HepG2 (cell line): ENCODE results near the gene CAPN15. TPM values are rescaled to one million over a fixed set of nuclear protein-coding genes. Genes with fewer than 3 reads are reported as not detected.

ENCODE experiments used
- EEA1 ChIP-seq: sonication (generic); formaldehyde crosslinking; IDR thresholded peaks from 2 replicates; pipeline ENCODE4 v1.5.1; 2020; ENCODE audit warnings: mild to moderate bottlenecking, missing genetic modification reagents, borderline replicate concordance
- MED8 ChIP-seq: sonication (generic); formaldehyde crosslinking; IDR thresholded peaks from 2 replicates; pipeline ENCODE4 v1.8.1; 2023; ENCODE audit warnings: mild to moderate bottlenecking, missing genetic modification reagents; ENCODE audit not compliant: insufficient replicate concordance
- NFKB2 ChIP-seq: sonication (generic); formaldehyde crosslinking; IDR thresholded peaks from 2 replicates; pipeline ENCODE4 v1.4.0; 2020; ENCODE audit warnings: missing genetic modification reagents, borderline replicate concordance
- PHF8 ChIP-seq: sonication (generic); formaldehyde crosslinking; IDR thresholded peaks from 2 replicates; pipeline ENCODE4 v1.5.0; 2020; ENCODE audit warnings: missing genetic modification reagents
- RBFOX2 ChIP-seq: fragments of 200-400 bp; formaldehyde crosslinking; IDR thresholded peaks from 2 replicates; pipeline ENCODE4 v1.6.1; 2017; ENCODE audit warnings: low read depth, mild to moderate bottlenecking, low read length
- TBX2 ChIP-seq: sonication (generic); formaldehyde crosslinking; IDR thresholded peaks from 2 replicates; pipeline ENCODE4 v1.5.0; 2020; ENCODE audit warnings: missing genetic modification reagents, mild to moderate bottlenecking, borderline replicate concordance
- ZNF24 ChIP-seq: fragments of 450-650 bp; IDR thresholded peaks from 2 replicates; pipeline ENCODE4 v1.6.1; 2017; ENCODE audit warnings: antibody characterized with exemption, mild to moderate bottlenecking
- ZNF331 ChIP-seq: sonication (generic); formaldehyde crosslinking; IDR thresholded peaks from 2 replicates; pipeline ENCODE4 v1.4.0; 2020; ENCODE audit warnings: missing genetic modification reagents
- ZNF350 ChIP-seq: sonication (generic); formaldehyde crosslinking; IDR thresholded peaks from 2 replicates; pipeline ENCODE4 v1.4.0; 2020; ENCODE audit warnings: mild to moderate bottlenecking, low read depth, missing genetic modification reagents, borderline replicate concordance
- ZNF354B ChIP-seq: sonication (generic); formaldehyde crosslinking; IDR thresholded peaks from 2 replicates; pipeline ENCODE4 v1.8.0; 2022; ENCODE audit warnings: mild to moderate bottlenecking, missing genetic modification reagents
- ZNF674 ChIP-seq: sonication (generic); formaldehyde crosslinking; IDR thresholded peaks from 2 replicates; pipeline ENCODE4 v1.5.0; 2020; ENCODE audit warnings: low read depth, mild to moderate bottlenecking, missing genetic modification reagents
- ZNF720 ChIP-seq: sonication (generic); formaldehyde crosslinking; IDR thresholded peaks from 2 replicates; pipeline ENCODE4 v1.4.0; 2020; ENCODE audit warnings: missing genetic modification reagents
- polyA plus RNA-seq, 8 experiments: library from polyadenylated mRNA; depleted of rRNA in 3 of 8; stranded (reverse) in 7 of 8; unstranded in 1 of 8; fragments of >200 nt; fragmentation: Illumina TruSeq in 4 of 8; extraction: Trizol in 4 of 8; gene quantifications; 2 replicates each; pipeline versions ENCODE4 v1.2.1 to v1.2.3, GENCODE V29; 2011 to 2016; ENCODE audit warnings: low read depth in 4 of 8, missing spikeins in 1 of 8, mixed read lengths in 1 of 8; ENCODE audit not compliant: insufficient read depth in 1 of 8
- total RNA-seq, 5 experiments: library from RNA; depleted of rRNA; stranded (reverse); fragments of >200 nt; fragmentation: Illumina TruSeq; extraction: Trizol; gene quantifications; 2 replicates each; pipeline ENCODE4 v1.2.3, GENCODE V29; 2016; ENCODE audit warnings: low read depth in 1 of 5
- TF ChIP-seq, protein P1 (sequence below): sonication (generic); formaldehyde crosslinking; IDR thresholded peaks from 2 replicates; pipeline ENCODE4 v1.8.1; 2022; ENCODE audit warnings: low read depth, mild to moderate bottlenecking, missing genetic modification reagents
- TF ChIP-seq, protein P2 (sequence below): IDR thresholded peaks from 2 replicates; pipeline ENCODE4 v1.6.1; 2016; ENCODE audit warnings: missing genetic modification reagents, missing compliant biosample characterization
- TF ChIP-seq, protein P3 (sequence below): sonication (generic); formaldehyde crosslinking; IDR thresholded peaks from 2 replicates; pipeline ENCODE4 v1.4.0; 2020; ENCODE audit warnings: missing genetic modification reagents, mild to moderate bottlenecking, borderline replicate concordance
- TF ChIP-seq, protein P4 (sequence below): sonication (generic); formaldehyde crosslinking; IDR thresholded peaks from 2 replicates; pipeline ENCODE4 v1.4.0; 2020; ENCODE audit warnings: missing genetic modification reagents
- TF ChIP-seq, protein P5 (sequence below): sonication (generic); formaldehyde crosslinking; IDR thresholded peaks from 2 replicates; pipeline ENCODE4 v1.4.0; 2020; ENCODE audit warnings: missing genetic modification reagents

The CAPN15 gene
- total and polyA plus RNA-seq, 2 of the 13 experiments (the other 11 are each of a cell fraction or from before 2014, with no cell fraction given): 14.9 to 24.5 TPM

DNA sequence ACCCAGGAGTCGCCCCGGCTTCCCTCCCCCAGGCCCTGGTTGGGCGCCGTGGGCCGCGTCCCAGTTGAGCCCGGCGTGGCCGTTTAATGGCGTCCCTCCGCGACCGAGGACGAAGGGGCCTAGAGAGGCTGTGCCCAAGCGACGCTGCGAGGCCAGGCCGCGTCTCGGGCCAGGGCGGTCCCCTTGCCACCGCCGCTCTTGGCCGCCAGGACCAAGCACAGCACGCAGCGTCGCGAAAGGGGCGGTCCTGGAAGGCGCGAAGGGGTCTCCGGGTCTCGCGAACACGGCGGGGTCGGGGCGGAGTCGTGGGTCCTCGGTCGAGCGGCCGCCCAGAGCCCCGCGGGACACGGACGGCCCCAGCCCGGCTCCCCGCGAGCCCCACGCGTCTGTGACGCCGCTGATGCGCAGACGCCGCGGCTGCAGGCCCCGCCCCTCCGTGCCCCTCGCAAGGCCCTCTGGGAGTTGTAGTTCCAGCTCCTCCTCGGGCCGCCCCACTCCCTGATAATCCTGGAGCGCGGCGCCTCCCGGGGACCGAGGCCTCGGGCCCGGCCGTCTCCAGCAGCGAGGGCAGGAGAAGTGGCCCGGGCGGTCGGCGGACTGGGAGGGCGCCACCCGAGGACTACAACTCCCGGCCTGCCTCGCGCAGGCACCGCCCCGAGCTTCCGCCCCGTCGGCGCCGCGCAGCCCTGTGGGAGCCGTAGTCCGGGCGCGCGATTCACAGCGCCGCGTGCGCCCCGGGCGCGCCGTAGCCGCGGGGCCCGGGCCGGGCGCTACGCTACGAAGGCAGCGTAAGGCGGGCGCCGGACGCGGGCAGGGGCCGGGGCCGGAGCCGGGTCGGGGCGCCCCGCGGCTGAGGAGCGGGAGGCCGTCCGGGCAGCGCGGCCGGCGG, at the start of gene CAPN15 (continued):
- TF ChIP-seq NFKB2 (CRISPR knock-in tag): peak; percentile 75; the same call in 1 of the 2 replicates
- TF ChIP-seq, protein P1, sequence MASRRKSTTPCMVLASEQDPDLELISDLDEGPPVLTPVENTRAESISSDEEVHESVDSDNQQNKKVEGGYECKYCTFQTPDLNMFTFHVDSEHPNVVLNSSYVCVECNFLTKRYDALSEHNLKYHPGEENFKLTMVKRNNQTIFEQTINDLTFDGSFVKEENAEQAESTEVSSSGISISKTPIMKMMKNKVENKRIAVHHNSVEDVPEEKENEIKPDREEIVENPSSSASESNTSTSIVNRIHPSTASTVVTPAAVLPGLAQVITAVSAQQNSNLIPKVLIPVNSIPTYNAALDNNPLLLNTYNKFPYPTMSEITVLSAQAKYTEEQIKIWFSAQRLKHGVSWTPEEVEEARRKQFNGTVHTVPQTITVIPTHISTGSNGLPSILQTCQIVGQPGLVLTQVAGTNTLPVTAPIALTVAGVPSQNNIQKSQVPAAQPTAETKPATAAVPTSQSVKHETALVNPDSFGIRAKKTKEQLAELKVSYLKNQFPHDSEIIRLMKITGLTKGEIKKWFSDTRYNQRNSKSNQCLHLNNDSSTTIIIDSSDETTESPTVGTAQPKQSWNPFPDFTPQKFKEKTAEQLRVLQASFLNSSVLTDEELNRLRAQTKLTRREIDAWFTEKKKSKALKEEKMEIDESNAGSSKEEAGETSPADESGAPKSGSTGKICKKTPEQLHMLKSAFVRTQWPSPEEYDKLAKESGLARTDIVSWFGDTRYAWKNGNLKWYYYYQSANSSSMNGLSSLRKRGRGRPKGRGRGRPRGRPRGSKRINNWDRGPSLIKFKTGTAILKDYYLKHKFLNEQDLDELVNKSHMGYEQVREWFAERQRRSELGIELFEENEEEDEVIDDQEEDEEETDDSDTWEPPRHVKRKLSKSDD: peak; percentile 71; the same call in 1 of the 2 replicates
- no peak for TF ChIP-seq ZNF354B (CRISPR knock-in tag)
- TF ChIP-seq ZNF24: no peak
- peak; percentile 44 for TF ChIP-seq TBX2 (CRISPR knock-in tag)
- TF ChIP-seq ZNF331 (CRISPR knock-in tag): no peak; the same call in 1 of the 2 replicates
- peak; percentile 94 for TF ChIP-seq RBFOX2
- TF ChIP-seq, protein P2, sequence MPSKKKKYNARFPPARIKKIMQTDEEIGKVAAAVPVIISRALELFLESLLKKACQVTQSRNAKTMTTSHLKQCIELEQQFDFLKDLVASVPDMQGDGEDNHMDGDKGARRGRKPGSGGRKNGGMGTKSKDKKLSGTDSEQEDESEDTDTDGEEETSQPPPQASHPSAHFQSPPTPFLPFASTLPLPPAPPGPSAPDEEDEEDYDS (CRISPR knock-in tag): peak; percentile 52; the same call in 1 of the 2 replicates
- TF ChIP-seq, protein P3, sequence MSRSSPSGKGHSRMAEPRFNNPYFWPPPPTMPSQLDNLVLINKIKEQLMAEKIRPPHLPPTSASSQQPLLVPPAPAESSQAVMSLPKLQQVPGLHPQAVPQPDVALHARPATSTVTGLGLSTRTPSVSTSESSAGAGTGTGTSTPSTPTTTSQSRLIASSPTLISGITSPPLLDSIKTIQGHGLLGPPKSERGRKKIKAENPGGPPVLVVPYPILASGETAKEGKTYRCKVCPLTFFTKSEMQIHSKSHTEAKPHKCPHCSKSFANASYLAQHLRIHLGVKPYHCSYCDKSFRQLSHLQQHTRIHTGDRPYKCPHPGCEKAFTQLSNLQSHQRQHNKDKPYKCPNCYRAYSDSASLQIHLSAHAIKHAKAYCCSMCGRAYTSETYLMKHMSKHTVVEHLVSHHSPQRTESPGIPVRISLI (CRISPR knock-in tag): 0 out of 2 replicates have a peak, but pooled peaks have one; percentile 34
- TF ChIP-seq EEA1: peak; percentile 79; the same call in 1 of the 2 replicates
- peak; percentile 46 for TF ChIP-seq MED8
- TF ChIP-seq ZNF350: peak; percentile 45; the same call in 1 of the 2 replicates
- TF ChIP-seq, protein P4, sequence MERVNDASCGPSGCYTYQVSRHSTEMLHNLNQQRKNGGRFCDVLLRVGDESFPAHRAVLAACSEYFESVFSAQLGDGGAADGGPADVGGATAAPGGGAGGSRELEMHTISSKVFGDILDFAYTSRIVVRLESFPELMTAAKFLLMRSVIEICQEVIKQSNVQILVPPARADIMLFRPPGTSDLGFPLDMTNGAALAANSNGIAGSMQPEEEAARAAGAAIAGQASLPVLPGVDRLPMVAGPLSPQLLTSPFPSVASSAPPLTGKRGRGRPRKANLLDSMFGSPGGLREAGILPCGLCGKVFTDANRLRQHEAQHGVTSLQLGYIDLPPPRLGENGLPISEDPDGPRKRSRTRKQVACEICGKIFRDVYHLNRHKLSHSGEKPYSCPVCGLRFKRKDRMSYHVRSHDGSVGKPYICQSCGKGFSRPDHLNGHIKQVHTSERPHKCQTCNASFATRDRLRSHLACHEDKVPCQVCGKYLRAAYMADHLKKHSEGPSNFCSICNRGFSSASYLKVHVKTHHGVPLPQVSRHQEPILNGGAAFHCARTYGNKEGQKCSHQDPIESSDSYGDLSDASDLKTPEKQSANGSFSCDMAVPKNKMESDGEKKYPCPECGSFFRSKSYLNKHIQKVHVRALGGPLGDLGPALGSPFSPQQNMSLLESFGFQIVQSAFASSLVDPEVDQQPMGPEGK (CRISPR knock-in tag): peak; percentile 49; the same call in 1 of the 2 replicates
- TF ChIP-seq, protein P5, sequence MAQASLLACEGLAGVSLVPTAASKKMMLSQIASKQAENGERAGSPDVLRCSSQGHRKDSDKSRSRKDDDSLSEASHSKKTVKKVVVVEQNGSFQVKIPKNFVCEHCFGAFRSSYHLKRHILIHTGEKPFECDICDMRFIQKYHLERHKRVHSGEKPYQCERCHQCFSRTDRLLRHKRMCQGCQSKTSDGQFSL (CRISPR knock-in tag): peak; percentile 70; the same call in 1 of the 2 replicates
- TF ChIP-seq ZNF674 (CRISPR knock-in tag): no peak
- no peak for TF ChIP-seq ZNF720 (CRISPR knock-in tag)
- TF ChIP-seq PHF8 (CRISPR knock-in tag): peak; percentile 96
